A549 (cell line): ENCODE data around the gene COX5B. TPM values are rescaled to one million over a fixed set of nuclear protein-coding genes. Genes with fewer than 3 reads are reported as not detected.

Experiments used
- ATAC-seq, 2 experiments: fragments of 200-7000 bp in 1 of 2; fragments of >200 bp in 1 of 2; cut with Nextera tagmentation in 1 of 2; cut with Tn5 transposase in 1 of 2; 3 replicates each; pipeline versions ENCODE4 v1.8.0 to v1.9.1; 2018 to 2020; ENCODE audit warnings: mild to moderate bottlenecking in 1 of 2, moderate library complexity in 1 of 2
- CTCF ChIA-PET: fragments of 300-600 bp; sonication (Branson Sonifier 250); formaldehyde crosslinking; extraction: SDS; loops from one replicate; lab custom pipeline; 2021; ENCODE audit warnings: antibody characterized with exemption, inconsistent platforms; lab: Yijun Ruan, JAX
- POLR2A ChIA-PET: fragments of 350-600 bp; formaldehyde crosslinking; extraction: SDS; loops from one replicate; lab custom pipeline; 2021; ENCODE audit warnings: antibody characterized with exemption, inconsistent platforms; lab: Yijun Ruan, JAX
- DNase-seq, 2 experiments: peaks; one replicate each; pipeline versions ENCODE4 v3.0.0 to v3.0.0-alpha.2; 2011 to 2016; ENCODE audit warnings: low read depth in 1 of 2, low spot score in 1 of 2
- FAIRE-seq: peaks from 2 replicates; lab custom pipeline; 2011; peaks lifted over from hg19 to GRCh38; lab: Jason Lieb, UNC
- H3K27ac ChIP-seq, 2 experiments: fragments of >200 bp; sonication (Bioruptor Twin); formaldehyde crosslinking; 3 replicates each; pipeline ENCODE4 v1.5.1; 2016 to 2017
- H3K4me1 ChIP-seq: fragments of >200 bp; sonication (Bioruptor Twin); formaldehyde crosslinking; 3 replicates; pipeline ENCODE4 v1.6.1; 2016
- H3K4me2 ChIP-seq: fragments of >200 bp; sonication (Bioruptor Twin); formaldehyde crosslinking; 3 replicates; pipeline ENCODE4 v1.6.1; 2016
- H3K4me3 ChIP-seq: fragments of >200 bp; sonication (Bioruptor Twin); formaldehyde crosslinking; 3 replicates; pipeline ENCODE4 v1.5.1; 2016
- H3K9me3 ChIP-seq: fragments of >200 bp; sonication (Bioruptor Twin); formaldehyde crosslinking; 3 replicates; pipeline ENCODE4 v1.6.1; 2016
- ATOH8 ChIP-seq: fragments of 250-450 bp; sonication (Bioruptor Pico); IDR thresholded peaks from 2 replicates; pipeline ENCODE4 v1.5.0; 2020; ENCODE audit warnings: low read depth, mild to moderate bottlenecking, moderate library complexity
- CBX8 ChIP-seq: fragments of 200-600 bp; sonication (generic); IDR thresholded peaks from 2 replicates; pipeline ENCODE4 v1.6.1; 2016
- EHMT2 ChIP-seq: fragments of 200-600 bp; sonication (generic); IDR thresholded peaks from 2 replicates; pipeline ENCODE4 v1.6.1; 2016; ENCODE audit warnings: antibody characterized with exemption, low read depth, mild to moderate bottlenecking, moderate library complexity
- ELK1 ChIP-seq: fragments of 150-350 bp; IDR thresholded peaks from 2 replicates; pipeline ENCODE4 v1.6.1; 2014; ENCODE audit warnings: low read depth, mild to moderate bottlenecking, low read length
- ESRRA ChIP-seq: fragments of 150-350 bp; IDR thresholded peaks from 2 replicates; pipeline ENCODE4 v1.6.1; 2014; ENCODE audit warnings: mild to moderate bottlenecking, low read length, borderline replicate concordance
- FOSB ChIP-seq: fragments of 250-450 bp; sonication (Bioruptor Pico); IDR thresholded peaks from 2 replicates; pipeline ENCODE4 v1.5.0; 2020; ENCODE audit warnings: mild to moderate bottlenecking, moderate library complexity
- FOSL2 ChIP-seq, 2 experiments: fragments of 450-650 bp in 1 of 2; fragments of >200 bp in 1 of 2; sonication (Bioruptor Twin) in 1 of 2; formaldehyde crosslinking; IDR thresholded peaks; 2 replicates each; pipeline versions ENCODE4 v1.5.0 to v1.6.1; 2016 to 2020; ENCODE audit warnings: mild to moderate bottlenecking in 1 of 2, moderate library complexity in 1 of 2
- HDAC2 ChIP-seq: fragments of 200-600 bp; sonication (generic); IDR thresholded peaks from 2 replicates; pipeline ENCODE4 v1.6.1; 2016
- HOXB5 ChIP-seq: fragments of 250-450 bp; sonication (Bioruptor Pico); IDR thresholded peaks from 2 replicates; pipeline ENCODE4 v1.5.0; 2020; ENCODE audit warnings: mild to moderate bottlenecking, moderate library complexity
- JUNB ChIP-seq: fragments of >200 bp; sonication (Bioruptor Twin); formaldehyde crosslinking; IDR thresholded peaks from 2 replicates; pipeline ENCODE4 v1.6.1; 2016
- MAX ChIP-seq: IDR thresholded peaks from 2 replicates; pipeline ENCODE4 v1.6.1; 2012
- MAZ ChIP-seq: fragments of 150-350 bp; IDR thresholded peaks from 2 replicates; pipeline ENCODE4 v1.6.1; 2014; ENCODE audit warnings: antibody characterized with exemption, low read depth, low read length, borderline replicate concordance
- PBX3 ChIP-seq: IDR thresholded peaks from 2 replicates; pipeline ENCODE4 v1.6.1; 2012
- PHF8 ChIP-seq: fragments of 200-600 bp; sonication (generic); IDR thresholded peaks from 2 replicates; pipeline ENCODE4 v1.6.1; 2016; ENCODE audit warnings: low read depth, mild to moderate bottlenecking, antibody characterized with exemption, moderate library complexity, borderline replicate concordance
- POLR2AphosphoS2 ChIP-seq: conservative IDR thresholded peaks from 2 replicates; pipeline ENCODE4 v1.6.1; 2012; ENCODE audit warnings: low read length, improper control_type of control experiment, inconsistent platforms
- RARB ChIP-seq: fragments of 250-450 bp; sonication (Bioruptor Pico); IDR thresholded peaks from 2 replicates; pipeline ENCODE4 v1.8.0; 2021; ENCODE audit warnings: mild to moderate bottlenecking, moderate library complexity
- RCOR1 ChIP-seq: fragments of 150-350 bp; IDR thresholded peaks from 2 replicates; pipeline ENCODE4 v1.6.1; 2014; ENCODE audit warnings: antibody characterized with exemption, low read length, low read depth
- RNF2 ChIP-seq: fragments of 200-600 bp; sonication (generic); IDR thresholded peaks from 2 replicates; pipeline ENCODE4 v1.6.1; 2016; ENCODE audit warnings: low read depth, mild to moderate bottlenecking, antibody characterized with exemption, moderate library complexity, borderline replicate concordance
- ZFP36 ChIP-seq: fragments of 450-650 bp; IDR thresholded peaks from 2 replicates; pipeline ENCODE4 v1.6.1; 2014; ENCODE audit warnings: borderline replicate concordance; ENCODE audit not compliant: partially characterized antibody
- WGBS: methylation state at CpG from one replicate; pipeline ENCODE4 v1.1.6; 2017; ENCODE audit errors: missing lambda C conversion rate; 5-methylcytosine and 5-hydroxymethylcytosine counted together
- polyA plus RNA-seq, 4 experiments: library from polyadenylated mRNA; depleted of rRNA in 3 of 4; stranded (reverse); fragments of >200 nt; fragmentation: RNase III in 1 of 4; extraction: RNeasy Plus Mini Kit Qiagen cat#74134 plus additional on column Dnase treatment in 1 of 4; gene quantifications; 2 replicates in 3 of 4; 3 replicates in 1 of 4; pipeline ENCODE4 v1.2.3, GENCODE V29; 2011 to 2017

COX5B gene
- polyA plus RNA-seq, 2 of the 4 experiments (the other 2 are of a cell fraction): 343 to 353 TPM

GRCh38 chr2:97662895-97663625, 17.2 kb downstream of the COX5B start:
- Histone ChIP-seq H3K4me1 (peaks cover 9% of the 10 kb centered on the region), H3K4me3 (peak overlapping the region; percentile 95), H3K4me2 (peak overlapping the region; percentile 79), H3K9me3 (no peaks in the 10 kb centered on the region), H3K27ac (peak overlapping the region; percentile 96 to 97)
- DNase-seq (peak; percentile 47 to 64), ATAC-seq (peak; percentile 45 to 52), FAIRE-seq (no peak)
- WGBS: under 1% methylated on average over 12 of the region's 24 CpGs
- CTCF ChIA-PET: interaction anchor here (0.6 to 6.2 kb wide), 8 partner anchors 9 to 722 kb away, joined by 3 to 93 read pairs (median 4); no protein-coding TSS in a partner anchor
- POLR2A ChIA-PET: interaction anchor here (0.5 to 4.1 kb wide), 7 partner anchors 9 to 1232 kb away, joined by 3 to 76 read pairs (median 5); partner anchors contain the start of genes ANKRD36B and COX5B
- peak; percentile 86 for TF ChIP-seq PBX3
- no peak for TF ChIP-seq FOSB
- no peak for TF ChIP-seq POLR2AphosphoS2
- peak; percentile 30; the same call in 1 of the 2 replicates for TF ChIP-seq MAX
- TF ChIP-seq RCOR1: no peak
- no peak for TF ChIP-seq ELK1
- no peak for TF ChIP-seq RNF2
- no peak for TF ChIP-seq FOSL2 (IDR thresholded peaks at IDR 0.05)
- TF ChIP-seq FOSL2 (CRISPR knock-in tag; IDR thresholded peaks at IDR 0.05): peak; percentile 51; the same call in 1 of the 2 replicates

GRCh38 chr2:97663626-97663961, 17.7 kb downstream of the COX5B start:
- Histone ChIP-seq H3K4me1 (peaks cover 9% of the 10 kb centered on the region), H3K27ac (peak overlapping the region; percentile 96 to 97), H3K4me2 (peak overlapping the region; percentile 79), H3K9me3 (no peaks in the 10 kb centered on the region), H3K4me3 (peak overlapping the region; percentile 95)
- FAIRE-seq (no peak), ATAC-seq (no peak; a peak in 1 of 6 replicates), DNase-seq (no peak)
- CTCF ChIA-PET: interaction anchor here (0.5 to 6.2 kb wide), 12 partner anchors 9 to 899 kb away, joined by 3 to 93 read pairs (median 6); no protein-coding TSS in a partner anchor
- peak; percentile 26; the same call in 1 of the 2 replicates for TF ChIP-seq PHF8
- TF ChIP-seq CBX8: no peak
- TF ChIP-seq HDAC2: no peak
- no peak for TF ChIP-seq RARB (CRISPR knock-in tag)
- 0 out of 2 replicates have a peak, but pooled peaks have one; percentile 31 for TF ChIP-seq HOXB5 (CRISPR knock-in tag)
- no peak for TF ChIP-seq EHMT2
- no peak for TF ChIP-seq MAZ
- TF ChIP-seq ESRRA: no peak
- TF ChIP-seq ZFP36: no peak
- TF ChIP-seq JUNB: no peak
- TF ChIP-seq FOSL2 (IDR thresholded peaks at IDR 0.05): no peak
- TF ChIP-seq FOSL2 (CRISPR knock-in tag; IDR thresholded peaks at IDR 0.05): no peak
- TF ChIP-seq ATOH8 (CRISPR knock-in tag): no peak
- POLR2A ChIA-PET: interaction anchor here (1.2 to 4.1 kb wide), 6 partner anchors 10 to 73 kb away, joined by 3 to 76 read pairs (median 6); partner anchors contain the start of genes ANKRD36B and COX5B
- 0% methylated on average over 1 of the region's 46 CpGs for WGBS
